MG63 (cell line): Measurements from ENCODE around the gene SLC35A2. TPM values are rescaled to one million over a fixed set of nuclear protein-coding genes. Genes with fewer than 3 reads are reported as not detected.

Source experiments
- total RNA-seq: library from RNA; depleted of rRNA; stranded (reverse); fragments of >200 nt; shearing (Covaris generic); gene quantifications from 2 replicates; pipeline ENCODE4 v1.2.3, GENCODE V29; 2014; ENCODE audit warnings: low replicate concordance; rRNA removed

SLC35A2 gene
- total RNA-seq, 1 experiment from 2014 or later = 16.6 TPM

Other genes with a start within 250 kb of the SLC35A2 start
- 0.79 TPM in 1 of 2 replicates, not detected in the other for gene WAS, start 227.8 kb downstream of the SLC35A2 start, total RNA-seq
- 4.1 and 13.3 TPM in 2 replicates for gene SUV39H1, start 214.9 kb downstream of the SLC35A2 start, total RNA-seq
- gene GLOD5, start 149.9 kb downstream of the SLC35A2 start, total RNA-seq = not detected in 2 replicates
- gene GATA1, start 125.1 kb downstream of the SLC35A2 start, total RNA-seq = not detected in 2 replicates
- 16.1 and 46.1 TPM in 2 replicates for gene HDAC6, start 109.6 kb downstream of the SLC35A2 start, total RNA-seq
- gene ERAS, start 85.1 kb downstream of the SLC35A2 start, total RNA-seq = not detected in 2 replicates
- gene PCSK1N, start 76.0 kb downstream of the SLC35A2 start, total RNA-seq = 0.72 and 6.1 TPM in 2 replicates
- 74.1 and 76.5 TPM in 2 replicates for gene TIMM17B, start 13.9 kb downstream of the SLC35A2 start, total RNA-seq
- 117 and 168 TPM in 2 replicates for gene PQBP1, start 13.7 kb downstream of the SLC35A2 start, total RNA-seq
- gene PIM2, start 7.4 kb upstream of the SLC35A2 start, total RNA-seq = 1.6 and 1.9 TPM in 2 replicates
- gene OTUD5, start 46.0 kb upstream of the SLC35A2 start, total RNA-seq = 21.9 and 27.4 TPM in 2 replicates
- 0.23 TPM in 1 of 2 replicates, not detected in the other for gene KCND1, start 60.2 kb upstream of the SLC35A2 start, total RNA-seq
- 15.7 and 20.3 TPM in 2 replicates for gene GRIPAP1, start 90.6 kb upstream of the SLC35A2 start, total RNA-seq
- gene TFE3, start 131.7 kb upstream of the SLC35A2 start, total RNA-seq = 41.4 and 49.3 TPM in 2 replicates
- 0.30 and 0.59 TPM in 2 replicates for gene CCDC120, start 147.4 kb upstream of the SLC35A2 start, total RNA-seq
- 1.9 TPM in 1 of 2 replicates, not detected in the other for gene PRAF2, start 162.4 kb upstream of the SLC35A2 start, total RNA-seq
- 35.9 and 43.1 TPM in 2 replicates for gene WDR45, start 168.2 kb upstream of the SLC35A2 start, total RNA-seq
- 30.1 and 38.4 TPM in 2 replicates for gene GPKOW, start 212.1 kb upstream of the SLC35A2 start, total RNA-seq